H9 (cell line): ENCODE measurements around the gene LARP4B. TPM values are rescaled to one million over a fixed set of nuclear protein-coding genes. Genes with fewer than 3 reads are reported as not detected.

ENCODE experiments used
- DNase-seq: peaks from one replicate; pipeline ENCODE4 v3.0.0-alpha.2; 2017
- H2AFZ ChIP-seq: one replicate; pipeline ENCODE4 v1.6.1; 2013; ENCODE audit warnings: mild to moderate bottlenecking, low read length, control low read depth, moderate library complexity
- H2AK5ac ChIP-seq: 2 replicates; pipeline ENCODE4 v1.6.1; 2013; ENCODE audit warnings: low read length, control low read depth, mixed read lengths; ENCODE audit not compliant: insufficient read length
- H2BK120ac ChIP-seq: one replicate; pipeline ENCODE4 v1.6.1; 2013; ENCODE audit warnings: low read depth, mild to moderate bottlenecking, low read length, control low read depth, inconsistent platforms; ENCODE audit not compliant: poor library complexity, severe bottlenecking
- H2BK12ac ChIP-seq: 2 replicates; pipeline ENCODE4 v1.6.1; 2013; ENCODE audit warnings: low read length, control low read depth, mixed read lengths, low read depth; ENCODE audit not compliant: insufficient read length
- H2BK15ac ChIP-seq: 2 replicates; pipeline ENCODE4 v1.6.1; 2013; ENCODE audit warnings: low read depth, low read length, control low read depth
- H2BK20ac ChIP-seq: one replicate; pipeline ENCODE4 v1.6.1; 2013; ENCODE audit warnings: low read depth, mild to moderate bottlenecking, low read length, control low read depth, inconsistent platforms; ENCODE audit not compliant: poor library complexity, severe bottlenecking
- H2BK5ac ChIP-seq: 2 replicates; pipeline ENCODE4 v1.6.1; 2013; ENCODE audit warnings: low read length, control low read depth, mixed read lengths; ENCODE audit not compliant: insufficient read length
- H3K14ac ChIP-seq: 2 replicates; pipeline ENCODE4 v1.6.1; 2013; ENCODE audit warnings: low read length, control low read depth; ENCODE audit not compliant: insufficient read depth
- H3K18ac ChIP-seq: 2 replicates; pipeline ENCODE4 v1.6.1; 2013; ENCODE audit warnings: low read depth, mild to moderate bottlenecking, mixed read lengths, low read length, control low read depth; ENCODE audit not compliant: insufficient read length
- H3K23ac ChIP-seq: 2 replicates; pipeline ENCODE4 v1.6.1; 2013; ENCODE audit warnings: low read length, control low read depth, mixed read lengths, low read depth; ENCODE audit not compliant: insufficient read length
- H3K23me2 ChIP-seq: 2 replicates; pipeline ENCODE4 v1.6.1; 2013; ENCODE audit warnings: low read depth, mild to moderate bottlenecking, mixed read lengths, low read length, control low read depth; ENCODE audit not compliant: insufficient read length, poor library complexity, severe bottlenecking
- H3K27ac ChIP-seq: 2 replicates; pipeline ENCODE4 v1.5.1; 2013; ENCODE audit warnings: low read length, control low read depth, mixed read lengths, low read depth; ENCODE audit not compliant: insufficient read length
- H3K27me3 ChIP-seq: 2 replicates; pipeline ENCODE4 v1.6.1; 2013; ENCODE audit warnings: low read length, control low read depth, inconsistent platforms; ENCODE audit not compliant: insufficient read depth
- H3K4ac ChIP-seq: 2 replicates; pipeline ENCODE4 v1.6.1; 2013; ENCODE audit warnings: low read depth, mild to moderate bottlenecking, control low read depth, inconsistent platforms, low read length, moderate library complexity
- H3K4me1 ChIP-seq: 2 replicates; pipeline ENCODE4 v1.6.1; 2013; ENCODE audit warnings: low read length, control low read depth, inconsistent platforms; ENCODE audit not compliant: insufficient read depth
- H3K4me2 ChIP-seq: 2 replicates; pipeline ENCODE4 v1.6.1; 2013; ENCODE audit warnings: low read length, control low read depth, mixed read lengths; ENCODE audit not compliant: insufficient read length, insufficient read depth
- H3K56ac ChIP-seq: 2 replicates; pipeline ENCODE4 v1.6.1; 2013; ENCODE audit warnings: low read depth, mild to moderate bottlenecking, mixed read lengths, low read length, control low read depth; ENCODE audit not compliant: insufficient read length
- H3K79me1 ChIP-seq: 2 replicates; pipeline ENCODE4 v1.6.1; 2013; ENCODE audit warnings: low read depth, mild to moderate bottlenecking, moderate library complexity, low read length, control low read depth, inconsistent platforms; ENCODE audit not compliant: insufficient read depth, poor library complexity, severe bottlenecking
- H3K79me2 ChIP-seq: 2 replicates; pipeline ENCODE4 v1.6.1; 2013; ENCODE audit warnings: low read length, control low read depth, inconsistent platforms; ENCODE audit not compliant: insufficient read depth
- H3K9ac ChIP-seq: 2 replicates; pipeline ENCODE4 v1.6.1; 2013; ENCODE audit warnings: low read length, control low read depth, mixed read lengths; ENCODE audit not compliant: insufficient read length; ENCODE audit errors: extremely low read depth
- H3K9me3 ChIP-seq: one replicate; pipeline ENCODE4 v1.6.1; 2013; ENCODE audit warnings: low read depth, low read length, inconsistent platforms; ENCODE audit not compliant: control insufficient read depth
- H3T11ph ChIP-seq: one replicate; pipeline ENCODE4 v1.6.1; 2013; ENCODE audit warnings: mild to moderate bottlenecking, low read length, control low read depth, inconsistent platforms
- H4K20me1 ChIP-seq: one replicate; pipeline ENCODE4 v1.6.1; 2013; ENCODE audit not compliant: control insufficient read depth, insufficient read length, insufficient read depth
- H4K5ac ChIP-seq: 2 replicates; pipeline ENCODE4 v1.6.1; 2013; ENCODE audit warnings: low read depth, mild to moderate bottlenecking, mixed read lengths, low read length, control low read depth; ENCODE audit not compliant: insufficient read length
- H4K8ac ChIP-seq: replicated peaks from 2 replicates; pipeline ENCODE4 v1.6.1; 2013; ENCODE audit warnings: low read length, control low read depth, mixed read lengths, low read depth; ENCODE audit not compliant: insufficient read length
- H4K91ac ChIP-seq: 2 replicates; pipeline ENCODE4 v1.6.1; 2013; ENCODE audit warnings: low read depth, mild to moderate bottlenecking, moderate library complexity, mixed read lengths, low read length, control low read depth; ENCODE audit not compliant: insufficient read length
- H3K27ac Mint-ChIP-seq, 3 experiments: 2 replicates in 2 of 3; 3 replicates in 1 of 3; pipeline ENCODE4 v1.8.0; 2020 to 2021; ENCODE audit warnings: mixed read lengths in 3 of 3, mild to moderate bottlenecking in 1 of 3, moderate library complexity in 1 of 3
- H3K27me3 Mint-ChIP-seq: 2 replicates; pipeline ENCODE4 v1.8.0; 2021; ENCODE audit warnings: low read depth, mild to moderate bottlenecking, moderate library complexity, mixed read lengths
- H3K36me3 Mint-ChIP-seq, 3 experiments: 2 replicates in 2 of 3; 3 replicates in 1 of 3; pipeline ENCODE4 v1.8.0; 2020 to 2021; ENCODE audit warnings: low read depth in 3 of 3, mixed read lengths in 3 of 3; ENCODE audit not compliant: insufficient read depth in 1 of 3
- H3K4me1 Mint-ChIP-seq, 2 experiments: 2 replicates each; pipeline ENCODE4 v1.8.0; 2020; ENCODE audit warnings: mixed read lengths in 2 of 2
- H3K4me3 Mint-ChIP-seq, 2 experiments: 2 replicates in 1 of 2; 3 replicates in 1 of 2; pipeline ENCODE4 v1.8.0; 2020 to 2021; ENCODE audit warnings: mild to moderate bottlenecking in 2 of 2, mixed read lengths in 2 of 2, moderate library complexity in 1 of 2
- H3K9me3 Mint-ChIP-seq, 2 experiments: 2 replicates in 1 of 2; 3 replicates in 1 of 2; pipeline ENCODE4 v1.8.0; 2020; ENCODE audit warnings: mild to moderate bottlenecking in 2 of 2, mixed read lengths in 2 of 2, moderate library complexity in 1 of 2
- CTCF ChIP-seq: fragments of 200-600 bp; sonication (generic); conservative IDR thresholded peaks from 3 replicates; pipeline ENCODE4 v1.8.0; 2021; ENCODE audit warnings: antibody characterized with exemption, mild to moderate bottlenecking
- WGBS: extraction: QIAGEN DNeasy Blood & Tissue Kit; methylation state at CpG from one replicate; pipeline ENCODE4 v1.1.7; 2013; ENCODE audit warnings: missing lambda C conversion rate, low lambda C conversion rate, mixed read lengths; ENCODE audit not compliant: insufficient read length; ENCODE audit errors: extremely low coverage; 5-methylcytosine and 5-hydroxymethylcytosine counted together
- total RNA-seq: library from RNA; stranded (reverse); gene quantifications from 2 replicates; pipeline ENCODE4 v1.2.1, GENCODE V29; 2021

LARP4B gene
- total RNA-seq, 1 experiment from 2014 or later: 88.9 TPM

DNA sequence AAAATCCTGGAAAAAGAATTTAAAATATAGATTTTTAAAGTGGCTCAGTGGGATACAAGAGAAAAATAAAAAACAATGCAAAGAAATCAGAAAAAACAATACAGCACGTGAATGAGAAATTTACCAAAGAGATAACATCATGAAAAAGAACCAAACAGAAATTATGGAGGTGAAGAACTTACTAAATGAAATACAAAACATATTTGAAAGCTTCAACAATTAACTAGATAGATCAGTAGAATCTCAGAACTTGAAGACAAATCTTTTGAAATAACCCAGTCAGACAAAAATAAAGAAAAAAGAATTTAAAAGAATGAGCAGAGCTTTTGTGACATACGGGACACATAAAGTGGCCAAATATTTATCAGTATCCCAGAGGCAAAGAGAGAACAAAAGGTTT lies 170.9 kb downstream of the LARP4B start:
- no peak overlapping the region for H2BK120ac ChIP-seq
- H3T11ph ChIP-seq: no peak overlapping the region
- no peak for DNase-seq
- no peak overlapping the region for H2BK12ac ChIP-seq
- no peak overlapping the region for H3K4me2 ChIP-seq
- H3K56ac ChIP-seq: no peak overlapping the region
- no peaks in the 10 kb centered on the region for H3K79me2 ChIP-seq
- H3K23me2 ChIP-seq: no peaks in the 10 kb centered on the region
- no peaks in the 10 kb centered on the region for H3K27me3 ChIP-seq
- H4K5ac ChIP-seq: no peak overlapping the region
- WGBS: no CpG with 5 or more reads among the region's 2 CpGs
- no peak overlapping the region for H3K18ac ChIP-seq
- Mint-ChIP-seq H3K27ac (no peak overlapping the region), H3K36me3 (peaks cover 0 to 2% (median 0%) of the 10 kb centered on the region in 3 experiments; a peak in 2 of 7 replicates), H3K4me3 (no peak overlapping the region), H3K27me3 (peaks cover 22% of the 10 kb centered on the region), H3K4me1 (no peaks in the 10 kb centered on the region), H3K9me3 (peaks cover 12 to 15% of the 10 kb centered on the region in 2 experiments; a peak in 4 of 5 replicates)
- no peaks in the 10 kb centered on the region for H3K4me1 ChIP-seq
- no peak overlapping the region for H4K91ac ChIP-seq
- TF ChIP-seq CTCF: no peak
- no peaks in the 10 kb centered on the region for H4K20me1 ChIP-seq
- H2BK20ac ChIP-seq: no peak overlapping the region
- no peak overlapping the region for H2BK15ac ChIP-seq
- H3K9me3 ChIP-seq: no peaks in the 10 kb centered on the region
- H3K23ac ChIP-seq: no peak overlapping the region
- no peak overlapping the region for H3K9ac ChIP-seq
- H2AFZ ChIP-seq: no peak overlapping the region
- no peak overlapping the region for H2BK5ac ChIP-seq
- H3K27ac ChIP-seq: no peak overlapping the region
- H4K8ac ChIP-seq: no peak overlapping the region
- no peak overlapping the region for H2AK5ac ChIP-seq
- no peaks in the 10 kb centered on the region for H3K79me1 ChIP-seq
- H3K14ac ChIP-seq: no peak overlapping the region
- no peak overlapping the region for H3K4ac ChIP-seq
